HG03280 (cell line): ENCODE results near the gene DAB2.

ENCODE experiments used
- ATAC-seq: cut with Tn5 transposase; IDR thresholded peaks from one replicate; pipeline ENCODE4 v1.9.1; 2021; ENCODE audit warnings: mild to moderate bottlenecking, moderate library complexity; ENCODE audit not compliant: unreplicated experiment

The DAB2 gene

DNA sequence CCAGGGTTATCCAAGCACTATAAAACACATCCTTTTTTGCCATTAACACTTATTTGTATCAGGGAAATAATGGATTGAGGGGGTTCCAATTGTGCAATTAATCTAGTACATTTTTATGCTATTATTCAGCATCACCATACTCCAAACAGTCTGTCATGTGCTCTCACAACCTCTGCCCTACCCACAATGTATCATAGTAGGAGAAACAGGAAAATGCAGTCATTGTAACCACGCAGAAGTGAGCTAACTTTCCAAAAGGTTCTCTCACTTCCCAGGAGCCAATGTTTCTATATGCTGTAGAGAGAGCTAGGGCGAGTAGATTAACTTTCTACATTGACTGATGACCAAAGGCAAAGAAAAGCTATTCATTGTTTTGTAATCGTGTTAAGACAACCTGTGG, 29.8 kb downstream of the DAB2 start:
- no peak for ATAC-seq

DNA sequence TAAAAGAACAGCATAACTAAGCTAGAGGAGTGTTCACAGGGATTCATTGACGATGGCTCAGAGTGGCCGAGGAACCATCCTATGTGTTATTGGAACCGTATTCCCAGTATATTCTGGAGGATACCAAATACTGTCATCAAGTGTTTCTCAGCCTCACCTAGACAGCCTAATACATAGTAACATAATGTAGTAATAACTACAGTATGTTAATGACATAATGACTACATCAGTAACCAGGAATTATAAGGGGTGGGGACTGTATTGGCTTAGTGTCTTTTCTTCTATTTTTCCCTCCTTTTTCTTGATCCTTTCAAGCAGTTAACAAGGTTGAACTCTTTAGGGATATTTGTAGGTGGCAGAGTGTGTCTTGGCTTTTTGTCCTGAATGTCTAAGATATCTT, 33.8 kb downstream of the DAB2 start:
- no peak for ATAC-seq

DNA sequence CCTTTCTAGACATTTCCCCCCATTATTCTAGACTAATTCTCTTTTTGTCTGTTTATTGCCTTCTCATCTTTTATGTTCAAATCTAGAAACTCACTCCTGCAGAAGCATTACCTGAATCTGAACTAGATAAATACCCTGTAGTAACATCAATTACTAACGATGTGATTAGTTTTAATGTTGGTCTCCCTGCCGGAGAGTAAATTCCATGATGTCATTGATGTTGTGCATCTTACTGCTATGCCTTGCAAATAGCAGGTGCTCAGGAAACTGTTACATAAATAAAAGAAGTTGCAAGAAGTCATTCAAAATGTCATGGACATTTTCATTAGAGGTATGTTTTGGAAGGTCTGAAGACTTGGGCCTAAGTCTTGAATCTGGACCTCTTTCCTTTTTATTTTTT, 37.5 kb downstream of the DAB2 start:
- no peak for ATAC-seq

DNA sequence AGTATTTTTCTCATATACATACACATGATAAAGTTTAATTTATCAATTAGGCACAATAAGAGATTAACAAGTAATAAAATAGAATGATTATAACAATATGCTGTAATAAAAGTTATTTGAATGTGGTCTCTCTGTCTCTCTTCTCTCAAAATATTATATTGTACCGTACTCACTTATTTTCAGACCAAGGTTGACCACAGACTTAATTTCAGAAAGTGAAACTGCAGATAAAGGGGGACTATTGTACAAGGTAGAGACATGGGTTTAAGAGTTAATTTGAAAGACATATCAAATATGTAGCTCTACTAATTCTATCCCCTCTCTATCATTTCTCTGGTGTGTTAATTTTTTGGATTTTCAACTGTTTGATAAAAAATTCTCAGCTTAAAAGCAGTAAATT, 40.5 kb downstream of the DAB2 start:
- ATAC-seq, result no peak

DNA sequence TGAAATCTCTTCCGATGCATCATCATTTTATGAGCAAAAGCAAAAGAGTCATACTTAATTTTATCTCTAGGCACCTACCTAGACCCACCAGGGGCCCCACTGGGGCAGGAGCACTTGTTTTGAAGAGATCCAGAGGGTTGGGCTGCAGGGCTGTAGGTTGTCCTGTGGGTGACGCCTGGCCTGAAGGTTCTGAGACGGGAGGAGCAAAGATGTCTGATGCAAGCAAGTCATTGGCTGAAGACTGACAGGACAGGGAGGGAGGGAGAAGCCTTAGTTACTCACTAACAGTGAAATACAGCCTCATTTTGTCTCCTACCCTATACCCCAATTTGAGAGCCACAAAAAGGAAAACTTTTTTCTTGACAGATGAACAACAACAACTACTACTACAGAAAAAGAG, 43.4 kb downstream of the DAB2 start:
- no peak for ATAC-seq

DNA sequence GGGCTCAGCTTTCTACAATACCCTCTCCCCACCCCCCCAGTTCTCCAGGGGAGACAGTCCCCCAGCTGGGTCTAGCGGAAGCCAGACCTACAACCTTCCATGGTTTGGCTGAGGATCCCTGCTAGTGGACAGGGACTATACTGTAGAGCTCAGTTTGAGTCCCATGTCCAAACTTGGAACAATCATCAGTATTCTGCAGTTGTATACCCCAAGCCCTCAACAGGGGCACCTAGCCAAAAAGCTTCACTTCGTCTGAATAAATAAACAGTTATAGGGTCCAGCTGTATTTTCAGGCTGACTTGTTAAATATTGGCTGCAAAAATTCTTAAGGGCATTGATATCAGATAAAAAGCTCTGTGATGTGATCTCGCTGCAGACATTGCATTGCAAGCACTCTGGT, 45.1 kb downstream of the DAB2 start:
- ATAC-seq, result no peak

DNA sequence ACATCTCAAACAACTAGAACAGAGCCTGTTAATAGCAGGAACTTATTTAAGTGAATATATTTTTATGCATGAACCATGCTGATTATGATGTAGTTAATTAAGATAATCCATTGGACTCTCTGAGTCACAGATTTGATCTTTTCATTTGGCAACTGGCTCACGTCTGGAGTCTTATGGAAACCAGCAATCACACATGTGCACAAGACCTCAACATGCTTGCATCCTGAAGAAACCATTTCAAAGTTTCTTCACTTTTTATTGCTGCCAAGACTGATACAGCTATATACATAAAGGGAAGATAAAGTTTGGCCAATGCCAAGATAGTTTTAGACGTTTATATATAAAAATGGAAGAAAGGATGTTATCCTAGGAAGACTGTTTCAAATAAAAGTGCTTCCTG, 47.2 kb downstream of the DAB2 start:
- ATAC-seq, result no peak

DNA sequence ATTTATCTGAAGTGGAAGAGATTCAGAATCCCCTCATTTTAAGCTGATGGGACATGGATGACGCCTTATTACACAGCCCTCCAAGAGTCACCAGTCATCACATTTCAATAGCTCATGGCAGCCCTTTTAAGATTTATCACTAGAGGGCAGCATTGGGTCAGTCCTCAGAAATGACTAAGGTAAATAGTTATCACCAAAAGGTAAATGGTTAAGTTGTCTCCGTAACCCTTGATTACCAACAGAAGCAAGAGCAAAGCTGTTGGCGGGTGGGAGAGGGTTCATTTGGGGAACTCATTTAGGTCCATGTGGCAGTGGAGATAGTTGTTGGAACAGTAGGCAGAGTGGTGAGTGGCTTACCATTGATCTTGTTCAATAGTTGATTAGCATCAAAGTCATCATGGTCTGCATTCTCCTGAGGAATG, 48.5 kb downstream of the DAB2 start:
- peak; percentile 76 for ATAC-seq

DNA sequence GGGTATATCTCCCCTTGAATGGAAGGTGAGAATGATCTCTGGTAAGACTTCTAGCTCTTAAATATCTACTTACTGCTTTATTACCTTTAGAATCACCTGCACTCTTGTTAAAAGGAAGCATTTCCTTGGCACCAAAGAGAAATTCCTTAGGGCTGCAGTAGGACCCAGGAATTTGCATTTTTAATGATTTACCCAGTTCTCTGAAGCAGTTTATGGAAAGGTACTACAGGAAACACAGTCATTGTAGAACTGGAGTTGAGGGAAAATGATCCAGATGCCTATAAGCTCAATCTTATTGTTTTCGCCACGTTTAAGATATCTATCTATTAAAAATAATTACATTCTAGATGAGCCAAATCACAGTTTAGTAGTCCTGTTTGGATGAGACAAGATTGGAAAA, 51.0 kb downstream of the DAB2 start:
- no peak for ATAC-seq

DNA sequence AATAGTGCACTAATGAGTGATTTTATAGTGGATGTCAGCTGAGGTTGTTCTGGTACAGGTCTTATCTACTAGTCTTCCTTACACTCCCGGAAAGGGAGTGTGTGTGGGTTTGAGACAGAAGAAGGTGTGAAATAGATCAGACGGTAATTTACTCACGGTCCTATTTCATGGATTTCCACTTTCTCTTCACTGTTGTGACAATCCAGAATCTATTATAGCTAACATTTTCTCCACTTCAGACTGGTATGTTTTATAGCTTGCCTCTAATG, 53.5 kb downstream of the DAB2 start:
- ATAC-seq, result no peak

DNA sequence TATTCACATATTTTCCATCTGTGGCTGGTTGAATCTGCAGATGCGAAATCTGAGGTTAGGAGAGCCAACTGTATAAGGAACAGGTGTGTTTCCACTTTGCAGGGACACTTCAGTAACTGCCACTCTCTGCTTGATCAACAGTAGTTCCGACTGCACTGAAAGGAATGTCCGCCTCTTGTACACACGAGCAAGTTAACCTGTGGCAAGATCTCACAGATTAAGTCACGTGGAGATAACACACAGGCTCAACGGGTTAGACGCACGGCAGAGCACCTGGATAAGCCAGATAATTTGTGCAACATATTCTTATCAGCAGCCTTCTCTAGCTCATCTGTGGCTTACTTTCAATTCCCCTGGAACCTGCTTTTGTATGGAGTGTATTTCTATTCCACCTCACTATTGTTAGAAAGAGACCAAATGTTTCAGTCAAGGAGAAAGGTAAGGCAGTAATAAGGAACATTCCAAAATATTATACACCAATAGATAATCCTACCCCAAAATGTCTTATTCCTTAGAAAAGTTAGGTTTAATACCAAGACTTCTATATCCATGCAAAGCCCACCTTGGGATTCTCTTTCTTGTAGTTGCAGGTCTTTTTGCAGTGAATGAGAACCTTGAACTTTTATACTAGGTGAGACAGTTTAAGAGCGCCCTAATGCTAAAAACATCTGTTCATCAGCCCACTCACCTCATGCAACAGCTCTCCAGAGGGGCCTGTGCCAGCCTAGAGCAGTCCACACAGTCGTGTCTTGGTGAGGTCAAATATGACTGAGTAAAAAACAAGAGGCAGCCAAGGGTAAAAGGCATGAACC, 54.0 kb downstream of the DAB2 start:
- no peak for ATAC-seq

DNA sequence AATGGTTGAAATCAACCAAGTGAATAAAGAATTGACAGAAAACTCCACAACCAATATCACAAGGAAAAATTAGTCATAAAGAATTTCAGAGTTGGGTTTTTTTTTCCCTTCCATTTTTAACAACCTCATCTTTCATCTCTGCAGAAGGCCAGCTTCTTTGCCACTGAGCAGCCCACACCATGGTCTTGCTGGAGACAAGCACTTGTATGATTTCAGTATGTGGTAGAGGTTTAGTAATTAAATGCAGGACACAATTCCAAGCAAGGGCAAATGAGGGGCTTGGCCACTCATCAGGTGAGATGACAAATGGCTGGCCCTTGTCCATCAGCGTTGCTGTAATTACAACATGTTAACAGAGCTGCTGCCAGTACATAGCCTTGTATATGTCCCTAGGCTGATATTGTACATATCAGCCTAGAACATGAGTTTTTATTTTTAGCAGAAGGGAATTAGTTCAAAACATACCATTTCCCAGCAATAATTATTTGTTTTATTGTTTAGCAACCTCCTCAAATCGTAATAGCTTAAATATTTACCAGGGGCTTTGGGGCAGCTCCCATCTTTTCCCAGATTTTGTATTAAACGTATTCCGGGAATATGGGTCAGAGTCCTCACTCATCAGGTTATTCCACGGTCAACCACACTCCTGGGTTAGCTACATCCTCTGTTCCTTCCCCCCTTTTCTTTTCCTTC, 55.5 kb downstream of the DAB2 start:
- no peak for ATAC-seq

DNA sequence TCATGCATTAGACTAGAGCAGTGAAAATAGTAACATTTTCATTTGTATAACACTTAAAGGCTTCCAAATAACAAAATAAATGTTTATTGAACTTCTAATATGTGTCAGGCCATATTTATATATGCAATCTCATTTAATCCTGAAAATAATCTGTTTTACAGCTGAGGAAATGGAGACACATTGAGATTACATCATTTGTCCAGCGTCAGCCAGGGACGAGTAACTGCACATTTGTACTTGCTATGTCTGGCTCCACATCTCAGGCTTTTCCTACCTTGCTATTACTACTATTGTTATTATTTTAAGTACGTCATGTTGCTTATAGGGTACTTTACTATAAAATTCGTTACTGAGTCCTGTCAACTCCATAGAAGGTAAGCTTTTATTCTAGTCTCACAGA, 56.7 kb downstream of the DAB2 start:
- no peak for ATAC-seq

DNA sequence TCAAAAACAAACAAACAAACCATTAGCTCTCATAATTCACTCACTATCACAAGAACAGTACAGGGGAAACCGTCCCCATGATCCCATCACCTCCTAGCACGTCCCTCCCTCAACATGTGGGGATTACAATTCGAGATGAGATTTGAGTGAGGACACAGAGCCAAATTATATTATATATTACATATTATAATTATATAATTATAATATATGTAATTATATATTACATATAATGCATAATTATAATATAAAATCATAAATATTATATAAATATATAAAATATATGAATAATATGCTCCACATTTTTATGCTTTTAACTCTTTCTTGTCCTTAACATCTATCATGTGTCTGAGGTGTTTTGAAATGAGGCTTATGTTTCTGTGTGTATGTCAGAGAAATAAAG, 57.1 kb downstream of the DAB2 start:
- ATAC-seq, result no peak

DNA sequence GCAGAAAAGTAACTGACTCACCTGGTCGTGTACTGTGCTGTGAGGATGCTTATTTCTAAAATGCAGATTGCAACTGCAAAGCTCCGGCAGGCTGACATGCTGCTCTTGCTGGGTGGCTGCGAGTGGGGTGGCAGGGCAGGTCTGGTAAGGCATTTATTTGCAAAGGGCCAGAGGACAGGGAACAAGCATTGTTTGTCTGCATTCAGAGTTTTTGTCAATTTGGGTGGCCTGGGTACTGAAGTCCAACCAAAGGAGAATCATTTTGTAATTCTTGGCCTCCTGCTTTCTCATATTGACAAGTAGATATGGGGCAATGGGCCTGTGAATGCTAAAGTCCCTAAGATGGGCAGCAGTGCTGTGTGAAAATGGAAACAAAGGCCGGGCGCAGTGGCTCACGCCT, 60.4 kb downstream of the DAB2 start, which contains the start of gene C9:
TSS of gene C9 (minus strand) at position 129 of the 400 bp plus-strand sequence. CDS start at position 98, 31 bp downstream.
- ATAC-seq, result no peak

DNA sequence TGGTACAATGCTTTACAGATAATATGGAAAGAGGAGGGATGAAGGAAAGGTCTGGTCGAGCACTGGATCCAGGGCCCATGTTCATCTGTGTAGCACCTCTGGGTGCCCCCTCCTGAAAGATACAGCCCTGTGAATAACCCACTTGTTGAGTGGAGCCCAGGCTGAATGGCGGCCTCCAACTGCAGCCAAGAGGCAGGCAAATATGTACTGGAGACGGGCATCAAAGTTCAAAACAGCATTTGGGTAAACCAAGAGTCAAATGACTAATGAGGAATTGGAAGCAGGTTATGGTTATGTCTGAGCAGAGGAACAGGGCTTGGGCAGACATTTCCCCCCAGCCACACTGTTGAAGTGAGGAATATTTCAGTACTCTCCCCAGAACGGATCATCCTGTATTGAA, 61.6 kb downstream of the DAB2 start:
- ATAC-seq, result no peak

DNA sequence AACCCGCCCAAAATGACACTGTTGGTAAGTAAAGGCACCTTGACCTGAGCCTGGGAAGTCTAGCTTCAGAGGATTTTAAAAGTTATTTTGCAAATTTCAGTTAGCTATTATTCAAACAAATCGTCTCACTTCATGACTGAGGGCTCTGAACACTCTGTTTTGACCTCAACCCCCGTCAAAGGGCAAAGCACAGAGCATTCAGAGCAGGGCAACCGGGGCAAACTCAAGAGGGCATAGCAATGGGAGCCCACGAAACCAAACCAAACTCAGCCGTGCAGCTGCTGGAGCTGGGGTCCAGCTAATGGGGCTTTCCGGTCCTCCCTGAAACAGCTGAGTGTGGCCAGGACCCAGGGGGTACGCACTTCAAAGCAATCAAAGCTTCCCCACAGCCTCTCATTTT, 62.1 kb downstream of the DAB2 start:
- ATAC-seq, result no peak

DNA sequence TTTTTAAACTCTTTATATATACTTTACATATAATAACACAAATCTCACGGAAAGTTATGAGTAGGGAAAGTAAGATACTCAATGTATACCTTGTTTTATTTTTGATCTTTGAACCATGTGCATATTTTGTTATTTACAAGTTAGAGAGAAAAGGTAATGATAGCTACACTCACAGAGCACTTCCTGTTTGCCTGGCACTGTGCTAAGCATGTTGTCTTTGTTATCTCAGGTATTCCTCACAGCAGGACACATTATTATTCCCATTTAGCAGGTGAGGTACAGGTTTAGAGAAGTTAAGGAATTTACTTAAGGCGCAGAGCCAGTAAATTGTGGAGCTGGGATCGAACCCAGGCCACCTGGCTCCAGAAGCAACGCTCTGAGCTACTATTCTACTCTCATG, 63.5 kb downstream of the DAB2 start:
- no peak for ATAC-seq

DNA sequence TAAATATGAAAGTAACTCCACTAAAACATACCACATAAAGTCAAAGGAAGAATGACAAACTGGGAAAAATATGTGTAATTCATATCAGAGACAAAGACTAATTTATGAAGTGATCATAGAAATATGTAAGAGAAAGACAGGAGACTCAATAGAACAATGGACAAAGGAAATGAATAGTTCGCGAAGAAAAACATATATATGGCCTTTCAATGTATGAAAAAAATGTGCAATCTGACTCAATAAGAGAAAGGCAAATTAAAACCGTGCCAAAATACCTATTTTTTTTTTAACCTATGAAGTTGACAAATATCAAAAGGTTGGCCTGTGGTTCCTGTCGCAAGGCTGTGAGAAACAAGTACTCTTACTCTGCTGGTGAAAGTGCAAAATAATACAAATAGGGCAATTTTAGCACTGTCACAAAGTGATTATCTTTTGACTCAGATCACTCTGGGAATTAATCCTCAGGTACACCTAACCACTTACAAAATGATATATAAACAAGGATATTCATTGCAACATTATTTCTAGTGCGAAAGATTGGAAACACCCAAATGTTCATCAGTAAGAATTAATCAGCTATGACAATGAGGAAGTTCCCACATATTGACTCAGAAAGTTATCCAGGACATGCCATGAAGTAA, 64.2 kb downstream of the DAB2 start:
- ATAC-seq, result no peak

DNA sequence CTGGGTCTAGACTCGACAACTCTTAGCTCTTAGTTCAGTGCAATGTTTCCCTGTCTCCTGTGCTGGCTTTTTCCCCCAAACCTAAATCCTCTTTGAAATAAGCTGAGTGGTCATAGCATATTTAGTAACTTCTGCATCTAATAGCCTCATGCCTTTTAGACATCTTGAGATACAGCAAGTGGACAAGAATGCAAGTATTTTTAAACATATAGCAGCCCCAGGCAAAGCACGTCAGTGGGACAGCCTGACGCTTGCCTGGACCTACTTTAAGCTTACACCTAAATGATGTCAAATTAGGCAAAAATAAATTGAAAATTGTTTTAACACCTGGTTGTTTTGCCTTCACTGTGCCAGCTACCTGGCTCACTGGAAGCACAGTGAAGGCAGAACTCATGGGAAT, 68.5 kb downstream of the DAB2 start:
- ATAC-seq, result no peak

DNA sequence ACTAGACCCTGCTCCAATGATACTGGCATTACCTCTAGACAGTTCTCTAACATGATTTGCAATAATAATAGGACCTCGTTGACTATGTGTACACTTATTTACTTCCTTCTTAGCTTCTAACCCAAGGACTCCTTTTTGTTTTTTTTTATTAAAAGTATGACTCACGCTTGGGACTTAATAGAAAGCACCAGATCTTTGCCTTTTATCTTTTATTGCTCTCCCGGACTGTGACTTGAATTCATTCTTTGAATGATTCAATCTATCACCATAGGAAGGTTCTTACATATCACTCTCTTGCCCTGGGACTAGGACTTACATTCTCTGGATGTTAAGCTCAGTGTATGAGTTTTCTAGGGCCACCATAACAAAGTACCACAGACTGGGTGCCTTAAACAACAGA, 69.5 kb downstream of the DAB2 start:
- no peak for ATAC-seq

DNA sequence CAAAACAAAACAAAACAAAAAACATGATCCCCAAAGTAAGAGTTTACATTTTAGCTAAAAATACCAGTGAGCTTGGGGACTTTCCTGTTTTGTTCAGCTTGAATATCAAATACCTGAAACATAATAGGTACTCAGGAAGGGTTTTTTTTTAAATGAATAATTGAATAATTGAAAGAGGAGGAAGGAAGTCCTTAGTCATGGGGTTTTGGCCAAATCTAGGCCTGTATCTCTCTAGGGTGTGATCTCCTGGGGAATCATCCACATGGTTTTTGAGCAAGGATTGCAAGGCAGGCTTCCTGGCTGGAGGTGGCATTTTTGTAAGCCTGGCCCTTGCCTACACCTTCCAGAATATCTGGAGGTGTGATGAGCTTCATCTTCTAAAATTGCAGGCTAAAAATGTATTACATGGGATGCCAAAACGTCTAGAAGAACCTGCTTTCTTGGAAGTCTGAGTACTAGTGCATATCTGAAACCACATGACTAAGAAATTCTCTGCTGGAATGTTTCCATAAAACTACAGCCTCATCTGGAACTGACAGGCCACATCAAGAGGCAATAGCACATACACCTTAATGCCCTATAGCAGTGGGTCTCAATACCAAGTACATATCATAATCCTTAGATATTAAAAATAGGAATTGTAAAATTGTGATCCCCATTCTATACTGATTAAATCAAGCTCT, 70.9 kb downstream of the DAB2 start:
- no peak for ATAC-seq
